ENCODE measurements around the gene ADARB2.
"Not testable (repeated sequence)": the region's sequence is repeated elsewhere in the genome, so short reads cannot be mapped to it uniquely, and the experiment has no call there.

ADARB2 gene

DNA sequence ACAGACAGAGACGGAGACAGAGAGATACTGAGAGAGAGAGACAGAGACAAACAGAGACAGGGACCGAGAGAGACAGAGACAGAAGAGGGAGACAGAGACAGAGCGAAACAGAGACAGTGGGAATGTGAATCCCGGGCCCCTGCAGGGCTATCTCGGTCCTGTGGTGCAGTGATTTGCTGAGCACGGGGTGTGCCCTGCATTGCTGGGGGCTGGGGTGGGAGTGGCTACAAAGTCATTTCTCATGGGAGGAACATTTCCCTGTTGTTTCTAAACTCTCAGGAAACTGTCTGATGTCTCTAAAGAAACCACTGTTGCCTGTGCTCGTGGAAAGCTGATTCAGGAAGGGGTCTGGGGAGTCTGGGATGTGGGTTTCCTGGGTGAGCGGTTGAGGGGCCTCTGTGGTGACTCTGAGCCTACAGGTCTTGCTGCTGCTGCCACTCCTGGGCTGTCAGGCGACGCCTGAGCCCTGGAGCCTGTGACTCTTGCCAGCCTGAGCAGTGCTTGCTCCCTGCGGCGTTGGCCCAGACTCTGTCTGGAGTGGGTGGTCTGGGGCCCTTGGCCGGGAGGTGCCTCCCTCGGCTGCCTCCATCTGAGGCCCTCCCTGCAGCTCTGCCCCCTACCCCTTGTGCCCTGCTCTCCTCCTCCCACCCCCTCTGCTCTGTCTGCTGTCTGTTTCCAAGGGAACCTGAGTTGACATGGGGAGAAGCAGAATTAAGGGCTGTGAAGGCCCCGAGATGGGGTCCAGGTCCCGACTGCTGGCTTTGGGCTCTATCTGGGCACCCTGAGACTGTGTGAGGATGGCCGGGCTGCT lies 389.2 kb downstream of the ADARB2 start:
- no peak for DNase-seq (ENCODE audit: low spot score)

DNA sequence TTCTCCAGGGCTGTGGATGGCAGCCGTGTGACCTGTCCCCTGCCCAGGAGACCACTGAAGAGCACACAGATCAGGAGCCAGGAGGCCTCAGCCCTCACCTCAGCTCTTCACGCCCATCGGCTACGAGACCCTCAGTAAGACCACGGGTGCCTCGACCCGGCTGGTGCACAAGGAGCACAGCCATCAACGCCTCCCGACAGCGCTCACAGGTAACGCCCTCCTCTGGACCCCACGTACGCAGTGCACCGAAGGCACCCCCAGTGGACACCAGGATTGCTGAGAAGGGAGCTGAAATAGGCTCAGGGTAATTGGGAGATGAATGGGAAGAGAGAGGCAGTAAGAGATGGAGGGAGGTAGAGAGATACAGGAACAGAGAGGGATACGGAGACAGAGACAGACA lies 389.8 kb downstream of the ADARB2 start:
- DNase-seq (ENCODE audit: low spot score): no peak

DNA sequence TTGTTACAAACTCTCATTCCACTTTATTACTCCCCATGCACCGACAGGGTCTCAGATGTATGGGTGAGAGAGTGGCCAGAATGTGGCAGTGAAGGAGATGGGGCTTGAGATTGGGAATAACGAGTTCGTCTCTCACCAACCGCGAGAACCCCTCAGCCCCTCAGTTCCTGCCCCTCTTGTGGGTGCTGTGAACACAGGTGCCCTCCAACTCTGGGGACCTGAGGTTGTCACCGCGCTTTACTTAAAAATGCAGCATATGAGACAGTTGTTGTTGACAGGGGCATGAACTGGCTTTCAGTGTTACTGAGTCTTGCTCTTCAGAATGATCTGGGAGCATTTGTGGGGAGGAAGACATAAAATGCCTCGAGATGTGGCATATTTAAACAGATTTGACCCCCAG lies 391.1 kb downstream of the ADARB2 start:
- DNase-seq (ENCODE audit: low spot score): no peak

DNA sequence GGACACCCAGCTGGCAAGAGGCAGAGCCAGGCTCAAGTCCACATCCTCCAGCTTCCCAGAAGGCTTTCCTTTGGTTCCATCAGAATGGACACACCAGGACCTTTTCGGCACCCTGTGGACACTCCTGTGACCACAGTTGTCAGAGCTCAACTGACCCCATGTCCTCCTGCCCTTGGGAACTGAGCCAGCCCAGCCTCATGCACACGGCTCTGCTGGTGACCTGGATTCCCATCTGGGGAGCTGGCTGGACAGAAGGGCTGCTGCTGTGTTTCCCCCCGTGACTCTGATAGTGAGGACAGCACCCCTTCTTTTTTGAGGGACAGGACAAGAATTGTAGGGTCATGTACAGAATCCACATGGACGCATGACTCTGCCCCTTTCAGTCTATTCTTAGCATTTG lies 392.0 kb downstream of the ADARB2 start:
- no peak for DNase-seq (ENCODE audit: low spot score)

DNA sequence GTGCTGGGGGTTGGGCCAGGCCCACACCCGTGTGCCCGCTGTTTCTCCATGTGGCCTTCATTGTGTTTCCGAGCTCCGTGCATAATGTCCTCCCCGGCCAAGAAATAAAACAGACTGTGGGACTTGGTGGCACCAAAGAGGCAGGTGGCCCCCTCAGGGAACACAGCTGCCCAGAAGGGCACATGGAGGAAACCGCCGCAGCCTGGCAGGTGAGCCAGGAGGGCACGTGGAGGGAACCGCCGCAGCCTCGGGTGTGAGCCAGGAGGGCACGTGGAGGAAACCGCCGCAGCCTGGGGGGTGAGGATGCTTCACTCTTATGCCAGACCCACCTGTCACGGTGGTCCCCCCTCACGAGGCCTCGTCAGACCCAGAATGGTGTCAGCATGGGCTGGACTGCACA lies 392.5 kb downstream of the ADARB2 start:
- DNase-seq (ENCODE audit: low spot score): no peak

DNA sequence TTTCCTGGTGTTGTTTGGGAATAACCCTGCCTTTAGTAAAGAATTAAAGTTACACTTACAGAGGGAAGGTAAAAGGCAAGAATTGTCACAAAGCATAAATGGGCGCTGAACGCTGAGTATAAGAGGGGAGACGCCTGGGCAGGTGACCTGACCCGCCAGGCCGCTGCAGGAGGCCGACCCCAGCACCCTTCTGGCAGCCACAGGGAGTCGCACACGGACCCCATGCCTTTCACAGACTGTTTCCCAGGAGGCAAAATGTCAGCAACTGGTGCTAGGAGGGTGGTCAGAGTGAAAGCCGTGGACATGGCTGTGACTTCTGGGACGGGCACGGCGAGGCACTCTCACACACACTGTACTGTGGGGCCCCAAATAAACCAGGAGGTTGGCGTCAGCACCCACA lies 392.9 kb downstream of the ADARB2 start:
- no peak for DNase-seq (ENCODE audit: low spot score)

DNA sequence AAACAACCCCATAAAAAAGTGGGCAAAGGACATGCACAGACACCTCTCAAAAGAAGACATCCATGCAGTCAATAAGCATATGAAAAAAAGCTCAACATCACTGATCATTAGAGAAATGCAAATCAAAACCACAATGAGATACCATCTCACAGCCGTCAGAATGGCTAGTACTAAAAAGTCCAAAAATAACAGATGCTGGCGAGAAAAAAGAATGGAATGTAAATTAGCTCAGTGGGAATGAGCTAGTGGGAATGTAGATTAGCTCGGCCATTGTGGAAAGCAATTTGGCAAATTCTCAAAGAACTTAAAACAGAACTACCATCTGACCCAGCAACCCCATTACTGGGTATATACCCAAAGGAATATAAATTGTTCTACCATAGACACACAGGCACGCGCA lies 394.1 kb downstream of the ADARB2 start:
- no peak for DNase-seq (ENCODE audit: low spot score)

DNA sequence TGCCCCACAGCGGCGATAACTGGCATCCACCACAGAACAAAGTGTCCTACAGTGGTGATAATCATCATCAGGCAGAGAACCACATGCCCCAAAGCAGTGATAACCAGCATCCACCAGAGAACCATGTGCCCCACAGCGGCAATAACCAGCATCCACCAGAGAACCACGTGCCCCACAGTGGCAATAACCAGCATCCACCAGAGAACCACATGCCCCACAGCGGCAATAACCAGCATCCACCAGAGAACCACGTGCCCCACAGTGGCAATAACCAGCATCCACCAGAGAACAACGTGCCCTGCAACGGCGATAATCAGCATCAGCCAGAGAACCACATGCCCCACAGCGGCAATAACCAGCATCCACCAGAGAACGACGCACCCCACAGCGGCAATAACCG lies 396.3 kb downstream of the ADARB2 start:
- DNase-seq (ENCODE audit: low spot score): not testable (repeated sequence)

DNA sequence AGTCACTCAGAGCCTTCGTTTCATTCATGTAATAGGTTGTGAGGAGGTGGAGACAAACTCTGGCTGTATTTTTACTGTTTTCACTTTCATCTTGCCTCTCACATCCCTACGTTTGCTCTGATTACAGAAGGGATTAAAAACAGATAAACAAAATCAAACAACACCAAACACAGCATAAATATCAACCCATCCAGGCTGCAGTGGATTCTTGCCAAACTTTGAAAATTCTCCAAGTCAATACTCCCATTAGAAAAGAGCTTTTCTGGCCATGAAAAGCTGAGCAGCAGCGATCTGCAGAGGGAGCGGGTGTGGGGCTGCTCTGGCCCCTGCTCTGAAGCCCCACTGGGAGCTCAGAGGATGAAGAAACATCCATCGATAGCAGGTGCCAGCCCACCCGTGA lies 397.9 kb downstream of the ADARB2 start:
- no peak for DNase-seq (ENCODE audit: low spot score)

DNA sequence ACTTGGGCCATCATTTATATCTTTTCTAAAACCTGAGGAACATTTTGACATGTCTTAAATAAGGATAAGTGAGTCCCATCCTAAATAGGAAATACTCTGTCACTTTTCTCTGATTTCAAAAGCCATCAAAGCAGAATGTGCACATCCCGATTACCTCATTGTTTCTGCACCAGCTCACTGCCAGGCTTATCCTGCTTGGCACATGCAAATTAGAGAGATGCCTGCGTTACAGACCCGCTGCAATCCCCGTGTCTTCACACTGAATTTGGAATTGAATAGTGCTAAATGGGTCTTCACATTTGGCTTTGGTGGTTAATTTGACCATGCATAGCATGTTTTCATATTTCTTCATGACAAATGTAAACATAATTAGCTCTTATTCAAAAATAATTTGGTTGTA lies 401.7 kb downstream of the ADARB2 start:
- no peak for DNase-seq (ENCODE audit: low spot score)

DNA sequence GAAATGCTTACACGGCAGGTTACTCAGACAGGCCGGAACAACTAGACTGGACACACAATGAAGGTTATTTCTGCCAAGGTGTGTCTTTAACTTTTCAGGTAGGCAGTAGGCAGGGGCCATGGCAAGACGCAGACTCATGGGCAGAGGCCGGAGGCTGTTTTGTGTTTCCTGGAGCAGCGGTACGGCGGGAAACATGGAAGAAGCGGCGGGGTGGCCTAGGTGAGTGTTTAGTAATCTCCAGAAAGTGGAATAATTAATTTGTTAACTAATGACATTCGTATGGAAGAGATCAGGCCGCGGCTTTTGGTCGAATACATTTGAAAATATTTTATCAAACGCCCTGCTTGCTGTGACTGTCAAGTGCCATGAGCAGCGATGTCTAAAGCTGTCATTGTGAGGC lies 403.3 kb downstream of the ADARB2 start:
- no peak for DNase-seq (ENCODE audit: low spot score)

DNA sequence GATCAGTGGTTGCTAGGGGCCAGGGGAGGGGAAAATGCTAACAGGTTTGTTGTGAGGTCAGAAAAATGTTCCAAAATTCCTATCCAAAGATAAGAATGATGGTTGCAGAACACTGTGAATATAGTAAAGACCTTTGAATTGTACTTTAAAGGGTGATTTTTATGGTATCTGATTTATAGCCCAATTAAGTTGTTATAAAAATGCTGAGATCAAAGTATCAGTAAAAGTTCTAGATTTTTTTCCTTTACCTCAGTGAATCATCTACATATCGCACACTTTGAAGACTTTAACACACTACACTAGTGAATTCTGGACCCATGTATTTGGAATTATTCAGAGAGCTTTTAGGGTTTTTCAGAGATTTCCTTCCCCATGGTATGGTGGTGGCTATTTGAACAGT lies 405.8 kb downstream of the ADARB2 start:
- no peak for DNase-seq (ENCODE audit: low spot score)

DNA sequence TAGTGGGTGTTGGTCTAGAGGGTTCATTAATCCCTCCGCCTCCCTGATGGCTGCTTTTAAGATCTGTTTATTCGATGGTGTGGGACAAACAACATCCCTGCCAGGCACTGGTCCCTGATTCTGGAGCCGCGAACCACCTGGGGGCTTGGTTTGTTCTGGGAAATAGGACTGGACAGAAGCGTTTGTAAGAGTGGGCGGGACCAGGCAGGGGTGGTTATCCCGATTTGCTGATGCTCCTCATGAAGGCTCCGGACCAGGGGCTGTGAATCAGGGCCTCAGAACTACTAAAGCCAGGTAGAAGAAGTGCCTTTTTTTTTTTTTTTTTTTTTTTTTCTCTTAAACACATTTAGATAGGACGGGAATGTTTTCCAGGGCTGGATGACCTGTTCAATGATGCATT lies 407.7 kb downstream of the ADARB2 start:
- no peak for DNase-seq (ENCODE audit: low spot score)

DNA sequence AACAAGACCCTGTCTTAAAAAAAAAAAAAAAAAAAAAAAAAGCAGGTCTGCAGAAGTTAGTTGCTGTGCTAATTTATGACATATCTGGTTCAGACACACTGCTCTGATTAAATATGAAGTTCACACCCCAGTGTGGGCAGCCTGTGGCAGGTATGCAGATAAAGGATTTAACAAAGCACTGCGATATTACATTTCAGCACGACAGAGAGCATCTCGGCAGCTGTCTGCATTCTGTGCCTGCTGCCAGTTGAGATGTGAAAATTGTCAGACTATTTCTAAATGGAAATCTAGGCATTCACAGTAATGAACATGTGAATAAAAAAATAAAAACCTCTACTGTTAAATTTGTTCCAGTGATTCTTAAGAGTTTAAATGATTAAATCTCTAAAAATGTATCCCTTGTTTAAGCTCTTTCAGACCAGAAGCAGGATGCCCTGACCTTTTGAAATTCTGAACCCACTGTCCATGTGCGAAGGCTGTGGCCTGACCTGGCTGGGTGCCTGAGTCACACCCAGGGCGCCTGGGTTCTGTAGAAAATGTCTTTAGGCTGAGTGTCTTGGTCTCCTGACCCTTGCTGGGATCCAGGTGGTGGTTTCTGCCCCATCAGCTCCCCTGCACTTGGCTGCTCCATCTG lies 408.2 kb downstream of the ADARB2 start:
- DNase-seq (ENCODE audit: low spot score): no peak

DNA sequence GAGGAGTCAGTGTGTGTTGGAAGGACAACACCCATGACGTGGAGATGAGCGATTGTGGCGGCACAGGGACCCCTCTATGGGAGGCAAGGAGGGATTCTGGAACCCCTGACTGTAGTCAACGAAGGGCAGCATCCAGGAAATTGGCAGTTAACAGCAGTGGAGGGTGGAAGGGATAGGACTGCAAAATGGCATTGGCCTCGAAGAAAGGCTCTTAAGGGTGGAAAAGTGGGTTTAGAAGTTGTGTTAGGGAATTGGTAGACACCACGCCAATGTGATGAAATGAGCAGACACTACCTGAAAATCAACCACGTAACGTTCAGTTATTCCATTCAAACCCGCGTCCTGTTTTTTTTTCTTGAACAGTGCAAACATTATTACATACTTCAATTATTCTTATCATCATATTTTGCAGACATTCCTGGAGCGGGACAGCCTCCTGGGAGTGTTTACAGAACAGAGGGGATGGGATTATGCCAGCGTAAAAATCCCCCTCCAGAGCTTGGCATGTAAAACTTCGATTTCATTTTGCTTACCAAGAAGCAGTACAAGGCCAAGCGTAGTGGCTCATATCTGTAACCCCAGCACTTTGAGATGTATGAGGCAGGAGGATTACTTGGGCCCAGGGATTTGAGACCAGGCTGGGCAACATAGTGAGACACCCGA lies 409.0 kb downstream of the ADARB2 start:
- no peak for DNase-seq (ENCODE audit: low spot score)

DNA sequence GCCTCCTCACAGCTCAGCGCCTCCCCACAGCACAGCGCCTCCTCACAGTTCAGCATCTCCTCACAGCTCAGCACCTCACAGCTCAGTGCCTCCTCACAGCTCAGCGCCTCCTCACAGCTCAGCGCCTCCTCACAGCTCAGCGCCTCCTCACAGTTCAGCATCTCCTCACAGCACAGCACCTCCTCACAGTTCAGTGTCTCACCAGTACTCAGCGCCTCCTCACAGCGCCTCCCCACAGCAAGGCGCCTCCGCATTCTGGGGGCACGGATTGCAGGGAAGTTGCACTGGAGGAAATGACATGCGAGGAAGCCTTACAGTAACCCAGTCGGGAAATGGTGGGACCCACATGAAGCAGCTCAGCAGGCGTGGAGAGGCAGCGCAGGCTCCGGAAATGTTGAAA lies 409.6 kb downstream of the ADARB2 start:
- DNase-seq (ENCODE audit: low spot score): no peak

DNA sequence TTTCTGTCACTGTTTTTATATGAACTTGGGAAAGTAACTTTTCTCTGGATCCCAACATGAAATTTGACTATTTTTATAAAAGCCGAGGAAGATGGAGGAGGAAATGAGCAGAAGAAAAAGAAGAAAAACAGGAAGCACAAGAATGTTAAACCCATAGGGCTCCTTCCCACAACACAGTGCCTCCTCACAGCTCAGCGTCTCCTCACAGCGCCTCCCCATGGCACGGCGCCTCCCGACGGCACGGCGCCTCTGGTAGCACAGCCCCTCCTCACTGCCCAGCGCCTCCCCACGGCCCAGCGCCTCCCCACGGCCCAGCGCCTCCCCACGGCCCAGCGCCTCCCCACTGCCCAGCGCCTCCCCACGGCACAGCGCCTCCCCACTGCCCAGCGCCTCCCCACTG lies 410.8 kb downstream of the ADARB2 start:
- not testable (repeated sequence) for DNase-seq (ENCODE audit: low spot score)

DNA sequence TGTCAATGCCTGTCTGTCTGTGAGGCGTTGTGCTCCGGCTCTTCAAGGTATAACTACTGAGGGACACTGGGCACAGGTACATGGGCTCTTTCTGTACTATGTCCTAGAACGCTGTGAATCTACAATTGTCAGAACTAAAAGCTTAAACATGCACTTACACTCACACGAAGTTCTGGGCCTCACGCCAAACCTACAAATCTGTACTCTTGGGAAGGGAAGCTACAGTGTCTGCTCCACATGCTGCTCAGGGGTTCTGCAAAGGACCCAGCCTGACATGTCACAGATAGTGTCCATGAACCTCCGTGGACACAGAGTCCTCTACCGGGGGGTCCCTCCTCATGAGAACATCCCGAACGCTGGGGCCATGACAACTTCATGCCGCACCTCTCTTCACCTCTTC lies 412.4 kb downstream of the ADARB2 start:
- DNase-seq (ENCODE audit: low spot score): no peak

DNA sequence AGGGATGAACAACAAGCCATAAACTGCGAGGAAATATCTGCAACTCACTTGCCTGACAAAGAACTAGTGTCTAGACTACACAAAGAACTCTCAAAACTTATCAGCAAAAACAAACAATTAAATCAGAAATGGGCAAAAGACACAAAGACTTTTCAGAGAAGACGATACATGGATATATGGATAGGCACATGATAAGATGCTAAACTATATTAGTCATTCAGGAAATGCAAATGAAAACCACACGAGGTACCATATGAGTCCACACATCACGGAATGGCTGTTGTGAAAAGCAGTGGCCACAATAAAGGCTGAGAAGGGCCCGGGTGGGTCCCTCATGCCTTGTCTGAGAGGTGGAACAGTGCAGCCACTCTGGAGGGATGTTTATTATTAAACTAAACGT lies 413.4 kb downstream of the ADARB2 start:
- no peak for DNase-seq (ENCODE audit: low spot score)

DNA sequence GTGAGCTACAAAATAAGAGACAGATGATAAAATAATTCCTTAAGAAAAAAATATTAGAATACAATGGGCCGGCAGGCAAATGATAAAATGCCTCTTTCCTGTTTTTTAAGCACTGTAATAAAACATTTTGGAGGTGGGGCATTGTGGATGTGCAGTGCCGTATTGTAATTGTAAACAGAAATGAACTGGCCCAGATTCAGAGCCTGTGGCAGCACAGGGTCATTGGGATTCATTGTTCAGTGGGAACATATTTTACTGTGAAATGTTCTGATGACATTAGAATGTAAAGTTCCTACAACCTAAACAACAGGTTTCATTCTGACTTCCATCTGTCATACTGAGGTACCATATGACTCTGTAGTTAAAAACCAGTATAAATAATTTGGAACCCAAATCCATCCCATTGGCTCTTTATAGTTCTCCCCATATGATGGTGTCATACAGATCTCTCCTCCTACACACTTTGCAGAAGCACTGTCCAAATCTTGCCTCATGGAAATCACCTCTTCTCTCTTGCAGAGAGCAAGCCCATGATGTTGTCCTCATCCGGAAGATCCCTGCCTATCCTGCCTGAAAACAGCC lies 416.5 kb downstream of the ADARB2 start:
- no peak for DNase-seq (ENCODE audit: low spot score)

DNA sequence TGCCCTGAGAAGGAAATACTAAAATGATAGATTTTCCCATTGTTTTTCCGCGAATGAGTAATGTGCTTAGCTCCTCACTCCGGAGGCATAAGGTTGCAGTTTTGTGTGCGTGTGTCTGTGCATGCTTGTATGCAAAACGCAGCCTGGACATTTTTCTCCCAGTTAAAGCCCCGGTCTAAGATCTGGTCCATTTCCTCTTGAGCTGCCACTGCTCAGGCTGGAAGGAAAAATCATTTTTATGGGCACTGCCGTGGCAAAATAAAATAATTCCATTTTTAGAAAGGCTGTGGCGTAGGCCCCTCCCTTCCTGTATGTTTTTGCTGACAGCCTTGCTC lies 420.5 kb downstream of the ADARB2 start:
- no peak for DNase-seq (ENCODE audit: low spot score)

DNA sequence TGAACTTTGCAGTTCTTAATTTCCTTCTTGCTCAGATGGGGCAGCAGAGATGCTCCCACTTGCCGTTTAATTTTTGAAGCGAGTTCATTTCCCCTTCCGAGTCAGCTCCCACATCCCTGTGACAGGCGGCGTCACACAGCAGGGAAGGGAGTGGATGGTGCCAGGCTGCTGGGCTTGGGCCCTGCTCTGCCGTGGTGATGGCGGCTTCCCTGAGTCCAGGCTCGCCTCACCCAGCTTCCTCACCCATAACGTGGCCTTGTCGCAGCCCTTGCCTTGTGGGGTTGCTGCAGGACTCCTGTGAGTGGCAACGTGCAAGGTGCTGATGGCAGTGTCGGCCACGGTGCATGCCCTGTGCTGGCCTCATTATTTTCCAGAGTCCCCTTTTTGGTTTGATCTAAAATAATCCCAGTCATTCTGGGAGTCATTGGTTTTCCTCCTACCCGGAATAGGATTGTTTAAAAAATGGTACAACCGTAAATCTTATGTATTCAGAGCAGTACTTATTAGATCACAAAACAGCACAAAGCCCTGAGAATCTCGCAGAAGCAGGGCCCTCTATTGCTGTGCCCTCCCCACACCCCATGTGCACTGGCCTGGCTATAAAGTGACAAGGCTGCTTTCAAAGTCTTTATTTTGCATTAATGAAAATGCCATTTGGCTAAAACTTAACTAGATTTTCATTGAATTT lies 421.1 kb downstream of the ADARB2 start:
- DNase-seq (ENCODE audit: low spot score): no peak

DNA sequence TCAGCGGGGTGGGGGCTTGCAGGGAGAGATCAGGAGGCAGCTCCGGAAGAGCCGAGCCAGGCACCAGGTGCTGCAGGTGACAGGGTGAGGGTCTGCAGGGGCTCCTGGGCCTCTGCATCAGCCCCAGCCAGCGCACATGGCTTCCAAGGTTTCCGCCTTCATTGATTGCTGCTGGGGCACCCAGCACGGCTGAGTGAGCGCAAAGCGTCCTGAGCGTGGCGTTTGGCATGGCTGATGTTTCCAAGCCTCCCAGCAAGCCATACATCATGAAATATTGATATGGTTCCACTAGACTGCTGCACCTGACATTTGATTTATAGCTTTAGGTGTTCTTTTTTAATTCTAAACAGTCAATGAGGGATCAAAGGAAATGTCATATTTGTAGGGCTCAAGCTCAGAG lies 422.1 kb downstream of the ADARB2 start:
- DNase-seq (ENCODE audit: low spot score): no peak

Measured in D341Med (cell line).